Neural crest cell (in vitro differentiated cells): ENCODE data around the gene PAPPA2. TPM values are rescaled to one million over a fixed set of nuclear protein-coding genes. Genes with fewer than 3 reads are reported as not detected.

Source experiments
- DNase-seq: peaks from one replicate; pipeline ENCODE4 v3.0.0; 2021; ENCODE audit warnings: low read depth, mixed read lengths, low spot score
- H3K27ac Mint-ChIP-seq: one replicate; pipeline ENCODE4 v1.8.0; 2021; ENCODE audit warnings: mild to moderate bottlenecking, mixed read lengths; ENCODE audit not compliant: unreplicated experiment
- H3K27me3 Mint-ChIP-seq: 2 replicates; pipeline ENCODE4 v1.8.0; 2021; ENCODE audit warnings: low read depth, mild to moderate bottlenecking, mixed read lengths
- H3K36me3 Mint-ChIP-seq: 2 replicates; pipeline ENCODE4 v1.8.0; 2021; ENCODE audit warnings: low read depth, mild to moderate bottlenecking, mixed read lengths
- H3K4me1 Mint-ChIP-seq: 2 replicates; pipeline ENCODE4 v1.8.0; 2021; ENCODE audit warnings: mixed read lengths
- H3K4me3 Mint-ChIP-seq: one replicate; pipeline ENCODE4 v1.8.0; 2021; ENCODE audit warnings: mild to moderate bottlenecking, mixed read lengths
- H3K9me3 Mint-ChIP-seq: 2 replicates; pipeline ENCODE4 v1.8.0; 2021; ENCODE audit warnings: mixed read lengths
- total RNA-seq: library from RNA; stranded (reverse); gene quantifications from 2 replicates; pipeline ENCODE4 v1.2.1, GENCODE V29; 2021
- TF ChIP-seq, protein P1 (sequence below): fragments of 200-600 bp; sonication (generic); conservative IDR thresholded peaks from 2 replicates; pipeline ENCODE4 v1.5.0; 2021; ENCODE audit warnings: antibody characterized with exemption, mild to moderate bottlenecking

The PAPPA2 gene
- total RNA-seq, 1 donor from 2014 or later: 0.79 TPM

DNA sequence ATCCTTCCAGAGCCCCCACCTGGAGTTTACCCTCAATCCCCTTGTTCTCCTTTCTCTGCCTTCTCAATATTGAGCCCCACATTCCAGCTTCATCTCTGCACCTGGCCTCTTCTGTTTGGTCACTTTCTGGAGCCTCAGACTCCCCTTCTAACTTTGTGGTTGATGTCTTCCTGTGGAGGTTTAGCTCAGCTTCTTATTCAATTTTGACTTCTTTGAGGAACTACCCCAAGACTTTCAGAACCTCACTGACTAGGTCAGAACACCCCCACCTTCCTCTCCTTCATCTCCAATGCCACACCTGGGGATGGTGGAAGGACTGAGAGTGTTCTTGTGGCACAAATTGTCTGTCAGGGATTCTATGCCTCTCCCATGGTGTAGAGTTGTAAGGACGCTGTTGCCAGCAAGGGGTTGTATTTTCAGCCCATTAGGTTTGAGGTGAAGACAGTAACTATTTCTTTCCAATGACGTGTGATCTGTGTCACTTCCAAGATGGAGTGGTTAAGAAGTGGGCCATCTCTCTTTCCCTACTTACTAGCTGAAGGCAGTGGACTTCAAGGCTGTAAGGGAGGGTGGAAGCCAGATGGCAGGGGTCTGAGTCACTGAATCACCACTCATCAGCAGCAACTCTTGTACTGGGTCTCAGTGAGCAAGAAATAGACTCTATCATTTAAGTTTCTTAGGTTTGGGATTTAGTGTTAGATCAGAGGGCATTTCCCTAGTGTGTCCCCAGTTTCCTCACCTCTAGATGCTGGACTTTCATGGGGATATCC is 80.6 kb downstream of the PAPPA2 start:
- H3K27ac Mint-ChIP-seq: no peak overlapping the region
- no peaks in the 10 kb centered on the region for H3K4me1 Mint-ChIP-seq
- no peak for DNase-seq
- peaks cover 6% of the 10 kb centered on the region for H3K27me3 Mint-ChIP-seq
- peaks cover 3% of the 10 kb centered on the region for H3K9me3 Mint-ChIP-seq
- no peaks in the 10 kb centered on the region for H3K36me3 Mint-ChIP-seq
- TF ChIP-seq, protein P1, sequence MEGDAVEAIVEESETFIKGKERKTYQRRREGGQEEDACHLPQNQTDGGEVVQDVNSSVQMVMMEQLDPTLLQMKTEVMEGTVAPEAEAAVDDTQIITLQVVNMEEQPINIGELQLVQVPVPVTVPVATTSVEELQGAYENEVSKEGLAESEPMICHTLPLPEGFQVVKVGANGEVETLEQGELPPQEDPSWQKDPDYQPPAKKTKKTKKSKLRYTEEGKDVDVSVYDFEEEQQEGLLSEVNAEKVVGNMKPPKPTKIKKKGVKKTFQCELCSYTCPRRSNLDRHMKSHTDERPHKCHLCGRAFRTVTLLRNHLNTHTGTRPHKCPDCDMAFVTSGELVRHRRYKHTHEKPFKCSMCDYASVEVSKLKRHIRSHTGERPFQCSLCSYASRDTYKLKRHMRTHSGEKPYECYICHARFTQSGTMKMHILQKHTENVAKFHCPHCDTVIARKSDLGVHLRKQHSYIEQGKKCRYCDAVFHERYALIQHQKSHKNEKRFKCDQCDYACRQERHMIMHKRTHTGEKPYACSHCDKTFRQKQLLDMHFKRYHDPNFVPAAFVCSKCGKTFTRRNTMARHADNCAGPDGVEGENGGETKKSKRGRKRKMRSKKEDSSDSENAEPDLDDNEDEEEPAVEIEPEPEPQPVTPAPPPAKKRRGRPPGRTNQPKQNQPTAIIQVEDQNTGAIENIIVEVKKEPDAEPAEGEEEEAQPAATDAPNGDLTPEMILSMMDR: no peak
- H3K4me3 Mint-ChIP-seq: no peak overlapping the region

GRCh38 chr1:176545034-176545639 is 82.2 kb downstream of the PAPPA2 start:
- Mint-ChIP-seq H3K27ac (no peak overlapping the region), H3K27me3 (peaks cover 9% of the 10 kb centered on the region), H3K4me1 (no peaks in the 10 kb centered on the region), H3K4me3 (no peak overlapping the region), H3K9me3 (peaks cover 2% of the 10 kb centered on the region), H3K36me3 (no peaks in the 10 kb centered on the region)
- no peak for DNase-seq
- TF ChIP-seq, protein P1: no peak

DNA sequence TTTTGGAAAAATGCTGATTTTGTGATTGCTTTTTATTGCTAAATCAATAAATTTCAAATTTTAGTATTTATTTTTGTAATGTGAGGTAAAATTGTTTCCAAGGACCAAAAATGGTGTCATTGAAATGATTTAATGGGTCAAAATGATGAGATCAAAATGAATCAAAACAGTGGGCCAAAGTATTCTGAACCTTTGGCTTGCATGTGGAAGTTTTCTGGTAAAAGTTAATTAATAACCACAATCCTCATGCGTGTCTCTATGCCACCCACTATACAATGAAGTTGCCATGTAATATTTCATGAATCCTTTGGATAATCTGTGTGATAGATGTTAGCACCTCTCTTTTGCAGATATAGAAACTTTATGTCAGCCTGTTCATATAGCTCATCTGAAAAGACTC is 83.8 kb downstream of the PAPPA2 start:
- TF ChIP-seq, protein P1: no peak

GRCh38 chr1:176551146-176551545 is 88.2 kb downstream of the PAPPA2 start:
- Mint-ChIP-seq H3K36me3 (no peaks in the 10 kb centered on the region), H3K27ac (no peak overlapping the region), H3K4me1 (peaks cover 12% of the 10 kb centered on the region), H3K4me3 (no peak overlapping the region), H3K27me3 (peaks cover 67% of the 10 kb centered on the region), H3K9me3 (no peaks in the 10 kb centered on the region)
- DNase-seq: no peak
- TF ChIP-seq, protein P1: no peak

More for the DNA sequence above, 83.8 kb downstream of the PAPPA2 start:
- Mint-ChIP-seq H3K4me3 (no peak overlapping the region), H3K36me3 (no peaks in the 10 kb centered on the region), H3K27me3 (peaks cover 24% of the 10 kb centered on the region), H3K27ac (no peak overlapping the region), H3K4me1 (no peaks in the 10 kb centered on the region), H3K9me3 (no peaks in the 10 kb centered on the region)
- no peak for DNase-seq

GRCh38 chr1:176552217-176552991 is 89.4 kb downstream of the PAPPA2 start:
- peaks cover 12% of the 10 kb centered on the region for H3K4me1 Mint-ChIP-seq
- H3K36me3 Mint-ChIP-seq: no peaks in the 10 kb centered on the region

More at GRCh38 chr1:176552217-176552991, 89.4 kb downstream of the PAPPA2 start:
- H3K9me3 Mint-ChIP-seq: no peaks in the 10 kb centered on the region
- peaks cover 71% of the 10 kb centered on the region for H3K27me3 Mint-ChIP-seq
- TF ChIP-seq, protein P1: no peak
- DNase-seq: no peak
- H3K4me3 Mint-ChIP-seq: no peak overlapping the region
- H3K27ac Mint-ChIP-seq: no peak overlapping the region
